ENCODE data around the gene MYZAP. TPM values are rescaled to one million over a fixed set of nuclear protein-coding genes. Genes with fewer than 3 reads are reported as not detected.

Gene MYZAP
- total and polyA plus RNA-seq, 2 experiments from 2014 or later: 1.0 to 1.5 TPM

DNA sequence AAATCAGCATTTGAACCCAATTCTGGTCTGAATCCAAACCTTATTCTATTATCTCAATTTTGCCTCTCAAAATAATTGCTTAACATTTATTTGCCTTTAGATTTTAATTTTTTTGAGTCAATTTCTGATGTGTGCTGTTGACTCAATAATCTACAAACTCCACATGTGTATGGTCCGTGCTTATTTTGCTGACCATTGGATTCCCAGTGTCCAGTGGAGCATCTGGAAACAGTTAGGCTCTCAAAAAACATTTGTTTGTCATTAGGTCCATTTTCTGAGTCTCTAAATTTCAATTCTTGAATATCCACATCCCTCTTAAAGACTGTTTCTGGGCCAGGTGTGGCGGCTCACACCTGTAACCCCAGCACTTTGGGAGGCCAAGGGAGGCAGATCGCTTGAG, 19.2 kb upstream of the MYZAP start:
- no peak for ATAC-seq
- Mint-ChIP-seq H3K4me1 (peaks cover 7% of the 10 kb centered on the region), H3K4me3 (no peak overlapping the region), H3K27me3 (ENCODE audit: insufficient read depth, low read depth, poor library complexity) (no peaks in the 10 kb centered on the region), H3K9me3 (no peaks in the 10 kb centered on the region), H3K27ac (no peak overlapping the region), H3K36me3 (ENCODE audit: low read depth) (no peaks in the 10 kb centered on the region)
- no peaks in the 10 kb centered on the region for H3K27me3 ChIP-seq (ENCODE audit: insufficient read depth)
- H3F3A ChIP-seq (replicated peaks; ENCODE audit: low read depth): no peaks in the 10 kb centered on the region
- no peak overlapping the region for H3K4me3 ChIP-seq
- H3K4me2 ChIP-seq: no peak overlapping the region
- no peaks in the 10 kb centered on the region for H3K36me3 ChIP-seq (ENCODE audit: insufficient read depth)
- DNase-seq (ENCODE audit: low spot score): no peak
- H3K4me1 ChIP-seq (ENCODE audit: insufficient read depth): 0 out of 2 replicates have a peak, but pooled peaks cover 3% of the 10 kb centered on the region
- H2AFZ ChIP-seq: no peak overlapping the region
- no peak overlapping the region for H3K27ac ChIP-seq (ENCODE audit: low read depth)
- no peaks in the 10 kb centered on the region; the same call in 1 of the 2 replicates for H3K9me2 ChIP-seq (ENCODE audit: insufficient read depth)
- TF ChIP-seq CTCF (conservative IDR thresholded peaks at IDR 0.05; ENCODE audit: low read depth in 2 of 2): no peak
- TF ChIP-seq EZH2phosphoT487 (IDR thresholded peaks at IDR 0.05; ENCODE audit: unreplicated experiment): no peak
- TF ChIP-seq CREB1 (CRISPR knock-in tag; IDR thresholded peaks at IDR 0.05; ENCODE audit: low read depth): no peak
- no peak for TF ChIP-seq NANOG (IDR thresholded peaks at IDR 0.05; ENCODE audit: borderline replicate concordance)
- no peak for TF ChIP-seq ZNF331 (CRISPR knock-in tag; IDR thresholded peaks at IDR 0.05; ENCODE audit: low read depth)
- TF ChIP-seq ZNF462 (CRISPR knock-in tag; IDR thresholded peaks at IDR 0.05): no peak
- TF ChIP-seq, protein P1, sequence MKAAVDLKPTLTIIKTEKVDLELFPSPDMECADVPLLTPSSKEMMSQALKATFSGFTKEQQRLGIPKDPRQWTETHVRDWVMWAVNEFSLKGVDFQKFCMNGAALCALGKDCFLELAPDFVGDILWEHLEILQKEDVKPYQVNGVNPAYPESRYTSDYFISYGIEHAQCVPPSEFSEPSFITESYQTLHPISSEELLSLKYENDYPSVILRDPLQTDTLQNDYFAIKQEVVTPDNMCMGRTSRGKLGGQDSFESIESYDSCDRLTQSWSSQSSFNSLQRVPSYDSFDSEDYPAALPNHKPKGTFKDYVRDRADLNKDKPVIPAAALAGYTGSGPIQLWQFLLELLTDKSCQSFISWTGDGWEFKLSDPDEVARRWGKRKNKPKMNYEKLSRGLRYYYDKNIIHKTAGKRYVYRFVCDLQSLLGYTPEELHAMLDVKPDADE (IDR thresholded peaks at IDR 0.05): no peak
- no peak for TF ChIP-seq JUNB (IDR thresholded peaks at IDR 0.05; ENCODE audit: unreplicated experiment)
- TF ChIP-seq POLR2AphosphoS5 (IDR thresholded peaks at IDR 0.05; ENCODE audit: low read depth): no peak
- TF ChIP-seq STAT1 (IDR thresholded peaks at IDR 0.05; ENCODE audit: unreplicated experiment): no peak
- TF ChIP-seq ZNF114 (CRISPR knock-in tag; IDR thresholded peaks at IDR 0.05): no peak
- no peak for TF ChIP-seq REST (IDR thresholded peaks at IDR 0.05; ENCODE audit: unreplicated experiment)
- no peak for TF ChIP-seq EZH2 (IDR thresholded peaks at IDR 0.05; ENCODE audit: low read depth, unreplicated experiment)
- no peaks in the 10 kb centered on the region for H4K20me1 ChIP-seq (replicated peaks; ENCODE audit: insufficient read depth)
- H3K79me2 ChIP-seq (replicated peaks; ENCODE audit: insufficient read depth): no peaks in the 10 kb centered on the region
